Measurements from ENCODE around the gene GALR2. TPM values are rescaled to one million over a fixed set of nuclear protein-coding genes. Genes with fewer than 3 reads are reported as not detected.
"Not testable (repeated sequence)": the region's sequence is repeated elsewhere in the genome, so short reads cannot be mapped to it uniquely, and the experiment has no call there.

GALR2 gene
- total and polyA plus RNA-seq, 4 donors, result 0.20 to 0.44 (median 0.40) TPM; not detected in 1

DNA sequence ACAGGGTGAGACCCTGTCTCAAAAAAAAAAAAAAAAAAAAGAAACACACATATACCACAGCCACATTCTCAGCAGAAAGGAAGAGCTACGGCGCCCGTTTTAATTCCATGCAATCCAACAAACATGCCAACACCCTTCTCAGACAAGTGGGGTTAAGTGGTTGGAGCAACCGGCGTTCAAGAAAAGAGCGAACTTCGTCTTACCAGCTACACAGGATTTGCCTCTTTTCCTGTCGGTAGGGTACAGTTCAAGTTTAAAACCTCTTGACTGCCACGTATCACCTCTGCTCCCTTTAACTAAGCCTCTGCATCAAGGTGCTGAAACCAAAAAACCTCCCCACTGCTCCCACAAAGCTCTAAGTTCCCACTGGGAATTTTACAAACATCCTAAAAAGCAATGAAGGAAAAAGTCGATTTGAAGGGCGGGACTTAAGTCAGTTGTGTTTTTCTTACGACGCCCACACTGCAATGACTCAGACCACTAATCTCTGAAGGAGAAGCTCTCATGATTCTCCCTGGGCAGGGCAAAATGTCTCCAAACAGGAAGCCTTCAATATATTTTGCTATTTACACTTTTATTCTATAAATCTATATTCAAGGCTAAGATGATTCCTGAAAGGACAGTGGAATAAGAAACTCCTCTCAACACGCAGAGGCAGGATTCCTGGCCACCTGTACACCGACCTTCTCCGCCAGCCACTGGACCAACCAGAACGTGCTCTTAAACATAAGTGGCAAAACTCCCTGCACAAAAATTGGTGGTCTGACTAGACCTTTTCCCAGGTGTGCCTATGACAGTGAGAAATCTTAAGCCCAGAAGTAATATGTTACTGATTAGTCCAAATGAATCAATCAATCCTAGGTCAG, 21.1 kb upstream of the GALR2 start:
- Histone ChIP-seq H3K9ac (ENCODE audit: insufficient read depth in 1 of 2, low read length in 2 of 2) (no peak overlapping the region), H3K9me3 (ENCODE audit: control insufficient read depth in 4 of 4, insufficient read depth in 3 of 4, low read length in 3 of 4) (no peaks in the 10 kb centered on the region), H3K4me1 (ENCODE audit: control insufficient read depth in 5 of 5, insufficient read depth in 5 of 5, low read length in 5 of 5) (peaks cover 0 to 19% (median 0%) of the 10 kb centered on the region in 5 donors), H3K36me3 (ENCODE audit: control insufficient read depth in 4 of 4, insufficient read depth in 4 of 4, low read length in 4 of 4) (peaks cover 21 to 48% (median 40%) of the 10 kb centered on the region in 4 donors), H3K27ac (ENCODE audit: low read depth in 1 of 2, low read length in 1 of 2) (peak overlapping the region in 1 of 2 donors; percentile 80), H3K4me3 (no peak overlapping the region), H3K27me3 (ENCODE audit: control insufficient read depth in 3 of 3, insufficient read depth in 3 of 3, low read length in 2 of 3) (no peaks in the 10 kb centered on the region)
- TF ChIP-seq, protein P1, sequence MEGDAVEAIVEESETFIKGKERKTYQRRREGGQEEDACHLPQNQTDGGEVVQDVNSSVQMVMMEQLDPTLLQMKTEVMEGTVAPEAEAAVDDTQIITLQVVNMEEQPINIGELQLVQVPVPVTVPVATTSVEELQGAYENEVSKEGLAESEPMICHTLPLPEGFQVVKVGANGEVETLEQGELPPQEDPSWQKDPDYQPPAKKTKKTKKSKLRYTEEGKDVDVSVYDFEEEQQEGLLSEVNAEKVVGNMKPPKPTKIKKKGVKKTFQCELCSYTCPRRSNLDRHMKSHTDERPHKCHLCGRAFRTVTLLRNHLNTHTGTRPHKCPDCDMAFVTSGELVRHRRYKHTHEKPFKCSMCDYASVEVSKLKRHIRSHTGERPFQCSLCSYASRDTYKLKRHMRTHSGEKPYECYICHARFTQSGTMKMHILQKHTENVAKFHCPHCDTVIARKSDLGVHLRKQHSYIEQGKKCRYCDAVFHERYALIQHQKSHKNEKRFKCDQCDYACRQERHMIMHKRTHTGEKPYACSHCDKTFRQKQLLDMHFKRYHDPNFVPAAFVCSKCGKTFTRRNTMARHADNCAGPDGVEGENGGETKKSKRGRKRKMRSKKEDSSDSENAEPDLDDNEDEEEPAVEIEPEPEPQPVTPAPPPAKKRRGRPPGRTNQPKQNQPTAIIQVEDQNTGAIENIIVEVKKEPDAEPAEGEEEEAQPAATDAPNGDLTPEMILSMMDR (IDR thresholded peaks at IDR 0.05; ENCODE audit: control extremely low read depth, extremely low read depth), result no peak
- no peak for ATAC-seq (ENCODE audit: insufficient read depth, low FRiP score)
- WGBS, 2 donors, result 67 to 84% methylated on average over 17 of the region's 17 CpGs
- DNase-seq, result peak; percentile 68 to 89 (median 69)

DNA sequence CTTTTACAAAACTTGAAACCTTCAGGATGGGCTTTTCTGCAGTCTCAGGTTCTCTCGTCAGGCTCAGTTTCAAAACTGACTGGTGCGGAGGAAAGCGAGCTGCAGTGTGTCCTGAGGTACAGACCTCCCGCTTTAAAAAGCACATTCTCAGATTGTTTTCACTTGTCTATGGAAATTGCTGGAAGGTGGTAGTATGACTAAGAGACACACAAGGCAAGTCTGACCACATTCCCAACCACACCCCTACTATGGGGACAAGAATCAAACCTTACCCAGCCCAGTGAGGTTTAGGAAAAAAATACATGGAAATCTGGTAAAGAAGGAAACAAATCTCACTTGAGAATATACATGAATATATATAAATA, 20.5 kb upstream of the GALR2 start:
- H3K27ac ChIP-seq (ENCODE audit: low read depth in 1 of 2, low read length in 1 of 2), result peak overlapping the region in 1 of 2 donors; percentile 80
- H3K9ac ChIP-seq (ENCODE audit: insufficient read depth in 1 of 2, low read length in 2 of 2), result no peak overlapping the region
- WGBS, 2 donors, result 74 to 89% methylated on average over 4 of the region's 4 CpGs
- DNase-seq (no peak), ATAC-seq (ENCODE audit: insufficient read depth, low FRiP score) (no peak)
- H3K36me3 ChIP-seq (ENCODE audit: control insufficient read depth in 4 of 4, insufficient read depth in 4 of 4, low read length in 4 of 4), result peaks cover 21 to 46% (median 40%) of the 10 kb centered on the region in 4 donors
- no peaks in the 10 kb centered on the region for H3K9me3 ChIP-seq (ENCODE audit: control insufficient read depth in 4 of 4, insufficient read depth in 3 of 4, low read length in 3 of 4)
- no peaks in the 10 kb centered on the region for H3K27me3 ChIP-seq (ENCODE audit: control insufficient read depth in 3 of 3, insufficient read depth in 3 of 3, low read length in 2 of 3)
- TF ChIP-seq, protein P1 (IDR thresholded peaks at IDR 0.05; ENCODE audit: control extremely low read depth, extremely low read depth), result no peak
- no peak overlapping the region for H3K4me3 ChIP-seq
- peaks cover 0 to 19% (median 0%) of the 10 kb centered on the region in 5 donors for H3K4me1 ChIP-seq (ENCODE audit: control insufficient read depth in 5 of 5, insufficient read depth in 5 of 5, low read length in 5 of 5)

DNA sequence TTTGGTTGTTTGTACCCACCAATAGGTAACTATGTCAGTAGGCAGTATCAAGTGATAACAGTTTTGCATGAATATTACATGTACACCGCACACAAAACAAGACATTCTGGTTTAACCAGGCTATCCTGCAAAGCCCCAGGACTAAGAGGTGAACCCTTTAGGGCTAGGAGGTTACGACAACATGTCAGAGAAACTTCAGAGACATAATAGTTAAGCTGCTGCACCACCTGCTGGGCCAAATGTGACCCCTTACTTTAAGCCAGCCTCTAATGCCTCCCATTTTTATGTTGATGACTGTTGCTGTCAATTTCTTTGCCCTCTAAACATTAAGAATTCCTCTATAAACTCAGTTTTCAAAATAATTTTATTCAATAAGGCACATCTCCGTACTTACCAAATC, 17.7 kb upstream of the GALR2 start:
- Histone ChIP-seq H3K36me3 (ENCODE audit: control insufficient read depth in 4 of 4, insufficient read depth in 4 of 4, low read length in 4 of 4) (peaks cover 24 to 64% (median 46%) of the 10 kb centered on the region in 4 donors), H3K4me1 (ENCODE audit: control insufficient read depth in 5 of 5, insufficient read depth in 5 of 5, low read length in 5 of 5) (peaks cover 0 to 3% (median 0%) of the 10 kb centered on the region in 5 donors), H3K4me3 (no peak overlapping the region), H3K9me3 (ENCODE audit: control insufficient read depth in 4 of 4, insufficient read depth in 3 of 4, low read length in 3 of 4) (no peaks in the 10 kb centered on the region), H3K27ac (ENCODE audit: low read depth in 1 of 2, low read length in 1 of 2) (no peak overlapping the region), H3K27me3 (ENCODE audit: control insufficient read depth in 3 of 3, insufficient read depth in 3 of 3, low read length in 2 of 3) (no peaks in the 10 kb centered on the region), H3K9ac (ENCODE audit: insufficient read depth in 1 of 2, low read length in 2 of 2) (no peak overlapping the region)
- ATAC-seq (ENCODE audit: insufficient read depth, low FRiP score) (no peak), DNase-seq (peak in 1 of 3 donors; percentile 43)
- WGBS, 2 donors, result 76 to 88% methylated on average over 3 of the region's 3 CpGs
- TF ChIP-seq, protein P1 (IDR thresholded peaks at IDR 0.05; ENCODE audit: control extremely low read depth, extremely low read depth), result no peak

DNA sequence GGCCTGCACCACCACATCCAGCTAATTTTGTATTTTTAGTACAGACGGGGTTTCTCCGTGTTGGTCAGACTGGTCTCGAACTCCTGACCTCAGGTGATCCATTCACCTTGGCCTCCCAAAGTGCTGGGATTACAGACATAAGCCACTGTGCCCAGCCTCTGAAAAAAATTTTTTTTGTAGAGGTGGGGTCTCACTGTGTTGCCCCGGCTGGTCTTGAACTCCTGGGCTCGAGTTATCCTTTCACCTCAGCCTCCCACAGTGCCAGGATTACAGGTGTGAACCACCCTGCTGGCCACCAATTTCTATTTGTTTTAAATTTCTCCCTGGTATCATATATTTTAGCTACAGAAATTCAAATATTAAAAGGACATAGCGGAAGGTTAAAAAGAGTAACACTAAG, 16.3 kb upstream of the GALR2 start:
- H3K4me1 ChIP-seq (ENCODE audit: control insufficient read depth in 5 of 5, insufficient read depth in 5 of 5, low read length in 5 of 5); H3K9ac ChIP-seq (ENCODE audit: insufficient read depth in 1 of 2, low read length in 2 of 2); H3K9me3 ChIP-seq (ENCODE audit: control insufficient read depth in 4 of 4, insufficient read depth in 3 of 4, low read length in 3 of 4); DNase-seq; H3K27ac ChIP-seq (ENCODE audit: low read depth in 1 of 2, low read length in 1 of 2); H3K4me3 ChIP-seq; H3K27me3 ChIP-seq (ENCODE audit: control insufficient read depth in 3 of 3, insufficient read depth in 3 of 3, low read length in 2 of 3); ATAC-seq (ENCODE audit: insufficient read depth, low FRiP score): not testable (repeated sequence)
- H3K36me3 ChIP-seq (ENCODE audit: control insufficient read depth in 4 of 4, insufficient read depth in 4 of 4, low read length in 4 of 4), result peaks cover 24 to 60% (median 48%) of the 10 kb centered on the region in 4 donors
- 85 to 96% methylated on average over 6 of the region's 6 CpGs for WGBS, 2 donors

Measured in lung (tissue), 12 donors.